K562 (cell line): ENCODE measurements around the gene LRP10. TPM values are rescaled to one million over a fixed set of nuclear protein-coding genes. Genes with fewer than 3 reads are reported as not detected.

ENCODE experiments used
- ATAC-seq: fragments of 200-7000 bp; cut with Tn5 transposase; 3 replicates; pipeline ENCODE4 v1.9.1; 2020; ENCODE audit warnings: moderate library complexity
- BruUV-seq: library from RNA; stranded (reverse); fragments of 400-500 nt; replicated peaks from 2 replicates; lab custom pipeline; 2021; lab: Mats Ljungman, UMichigan
- CTCF ChIA-PET: fragments of 300-600 bp; formaldehyde crosslinking; extraction: SDS; loops from one replicate; lab custom pipeline; 2021; ENCODE audit warnings: low intra/inter-chr PET ratio; lab: Yijun Ruan, JAX
- POLR2A ChIA-PET: fragments of 300-600, 350-650 bp; sonication (Branson Sonifier 250); formaldehyde crosslinking; extraction: SDS; loops from one replicate; lab custom pipeline; 2021; ENCODE audit warnings: antibody characterized with exemption, inconsistent platforms; lab: Yijun Ruan, JAX
- DNase-seq, 4 experiments: peaks; one replicate each; pipeline versions ENCODE4 v3.0.0 to v3.0.0-alpha.2; 2011 to 2018; ENCODE audit warnings: low spot score in 3 of 4, mixed read lengths in 3 of 4; ENCODE audit errors: extremely low read depth in 1 of 4
- FAIRE-seq: peaks from 2 replicates; lab custom pipeline; 2011; peaks lifted over from hg19 to GRCh38; lab: Jason Lieb, UNC
- H2AFZ ChIP-seq: 2 replicates; pipeline ENCODE4 v1.6.0; 2011; ENCODE audit warnings: low read depth, low read length, control low read depth, inconsistent platforms
- H3K27ac ChIP-seq: fragments of 200-600 bp; 3 replicates; pipeline ENCODE4 v1.8.0; 2011; ENCODE audit warnings: low read depth, mild to moderate bottlenecking, control low read depth, inconsistent platforms, low read length, moderate library complexity, mixed read lengths; ENCODE audit errors: extremely low read depth
- H3K27me3 ChIP-seq, 2 experiments: fragments of 300-600 bp in 1 of 2; 2 replicates in 1 of 2; 3 replicates in 1 of 2; pipeline versions ENCODE4 v1.6.0 to v1.8.0; 2011; ENCODE audit warnings: inconsistent platforms in 2 of 2, low read length in 2 of 2, mild to moderate bottlenecking in 1 of 2, mixed read lengths in 1 of 2, moderate library complexity in 1 of 2; ENCODE audit not compliant: control insufficient read depth in 2 of 2, insufficient read depth in 2 of 2
- H3K36me3 ChIP-seq: fragments of 300-600 bp; 3 replicates; pipeline ENCODE4 v1.8.0; 2011; ENCODE audit warnings: mild to moderate bottlenecking, low read length, inconsistent platforms; ENCODE audit not compliant: control insufficient read depth, insufficient read depth
- H3K4me1 ChIP-seq, 2 experiments: fragments of 200-600 bp in 1 of 2; replicated peaks in 1 of 2; 2 replicates in 1 of 2; 3 replicates in 1 of 2; pipeline versions ENCODE4 v1.5.1 to v1.8.0; 2011; ENCODE audit warnings: inconsistent platforms in 2 of 2, low read length in 2 of 2, mild to moderate bottlenecking in 1 of 2, mixed read lengths in 1 of 2, moderate library complexity in 1 of 2; ENCODE audit not compliant: control insufficient read depth in 2 of 2, insufficient read depth in 2 of 2
- H3K4me2 ChIP-seq: 2 replicates; pipeline ENCODE4 v1.6.1; 2011; ENCODE audit warnings: low read length, control low read depth, inconsistent platforms, mixed read lengths; ENCODE audit not compliant: insufficient read depth
- H3K4me3 ChIP-seq: fragments of 200-600 bp; sonication (generic), shearing (Covaris generic); 2 replicates; pipeline ENCODE4 v1.5.1; 2016; ENCODE audit warnings: control low read depth, inconsistent platforms
- H3K79me2 ChIP-seq: fragments of 200-600 bp; 3 replicates; pipeline ENCODE4 v1.8.0; 2011; ENCODE audit warnings: low read length, inconsistent platforms; ENCODE audit not compliant: control insufficient read depth, insufficient read depth
- H3K9ac ChIP-seq, 2 experiments: 2 replicates each; pipeline versions ENCODE4 v1.6.0 to v1.6.1; 2011; ENCODE audit warnings: low read depth in 2 of 2, low read length in 2 of 2, control low read depth in 1 of 2, inconsistent platforms in 1 of 2, mild to moderate bottlenecking in 1 of 2, mixed read lengths in 1 of 2; ENCODE audit not compliant: insufficient read depth in 1 of 2
- H3K9me1 ChIP-seq: one replicate; pipeline ENCODE4 v1.6.0; 2011; ENCODE audit warnings: inconsistent platforms, mild to moderate bottlenecking, low read length, moderate library complexity; ENCODE audit not compliant: control insufficient read depth, insufficient read depth
- H3K9me3 ChIP-seq: replicated peaks from 2 replicates; pipeline ENCODE4 v1.5.1; 2011; ENCODE audit warnings: low read depth, low read length, inconsistent platforms; ENCODE audit not compliant: control insufficient read depth, insufficient read depth
- H4K20me1 ChIP-seq: replicated peaks from 2 replicates; pipeline ENCODE4 v1.6.1; 2011; ENCODE audit warnings: low read length, inconsistent platforms, mixed read lengths; ENCODE audit not compliant: control insufficient read depth, insufficient read depth
- CHCHD3 ChIP-seq: fragments of 250-450 bp; sonication (Bioruptor Pico); IDR thresholded peaks from 2 replicates; pipeline ENCODE4 v2.1.2; 2022; ENCODE audit warnings: mild to moderate bottlenecking
- E4F1 ChIP-seq: fragments of 250-450 bp; sonication (Bioruptor Pico); IDR thresholded peaks from 2 replicates; pipeline ENCODE4 v1.5.0; 2021; ENCODE audit warnings: mild to moderate bottlenecking, borderline replicate concordance
- FOXM1 ChIP-seq, 2 experiments: fragments of 450-650 bp in 1 of 2; sonication (generic) in 1 of 2; formaldehyde crosslinking in 1 of 2; IDR thresholded peaks; 2 replicates each; pipeline versions ENCODE4 v1.6.1 to v1.9.0; 2017 to 2022; ENCODE audit warnings: low read depth in 2 of 2, mild to moderate bottlenecking in 2 of 2, missing genetic modification reagents in 1 of 2, moderate library complexity in 1 of 2
- MAFG ChIP-seq: fragments of 450-650 bp; conservative IDR thresholded peaks from 2 replicates; pipeline ENCODE4 v1.6.1; 2016; ENCODE audit warnings: missing genetic modification characterization, missing compliant biosample characterization
- MLLT1 ChIP-seq, 2 experiments: fragments of 450-650 bp; IDR thresholded peaks; 2 replicates each; pipeline ENCODE4 v1.6.1; 2016
- POU5F1 ChIP-seq: fragments of 150-350 bp; IDR thresholded peaks from 2 replicates; pipeline ENCODE4 v1.6.1; 2014; ENCODE audit warnings: borderline replicate concordance, low read length, low read depth, mild to moderate bottlenecking; ENCODE audit not compliant: partially characterized antibody
- RHOXF2B ChIP-seq: fragments of 250-450 bp; sonication (Bioruptor Pico); conservative IDR thresholded peaks from 2 replicates; pipeline ENCODE4 v1.5.1; 2021
- SNIP1 ChIP-seq: fragments of 450-650 bp; IDR thresholded peaks from 2 replicates; pipeline ENCODE4 v1.7.1; 2017; ENCODE audit warnings: low read depth, mild to moderate bottlenecking
- ZNF140 ChIP-seq: fragments of 250-450 bp; sonication (Bioruptor Pico); IDR thresholded peaks from 2 replicates; pipeline ENCODE4 v1.8.0; 2021; ENCODE audit warnings: moderate library complexity, mild to moderate bottlenecking, inconsistent platforms
- ZNF212 ChIP-seq: fragments of 450-650 bp; formaldehyde crosslinking; IDR thresholded peaks from 2 replicates; pipeline ENCODE4 v1.4.0; 2020; ENCODE audit warnings: mild to moderate bottlenecking
- ZNF76 ChIP-seq: fragments of 250-450 bp; sonication (Bioruptor Pico); IDR thresholded peaks from 2 replicates; pipeline ENCODE4 v1.4.0; 2020; ENCODE audit warnings: mild to moderate bottlenecking, moderate library complexity, borderline replicate concordance
- WGBS: fragments of 100-300 bp; shearing (Covaris generic); methylation state at CpG from one replicate; pipeline ENCODE4 v1.1.6; 2016; ENCODE audit warnings: low coverage, mixed read lengths; ENCODE audit not compliant: insufficient coverage; ENCODE audit errors: missing lambda C conversion rate; 5-methylcytosine and 5-hydroxymethylcytosine counted together
- in situ Hi-C: fragments of 300-500 bp; cut with MboI; formaldehyde crosslinking; loops from 4 replicates; pipeline ENCODE4 v1.15.0; 2018; ENCODE audit warnings: inconsistent platforms, mixed read lengths
- intact Hi-C: fragments of 100-400 bp; cut with micrococcal nuclease; formaldehyde crosslinking; loops from 2 replicates; pipeline ENCODE4 v1.14.2; 2022
- polyA plus RNA-seq, 8 experiments: library from polyadenylated mRNA; depleted of rRNA in 4 of 8; stranded (reverse) in 5 of 8; unstranded in 3 of 8; fragments of >200 nt; fragmentation: Nextera tagmentation in 2 of 8; fragmentation: Illumina TruSeq in 1 of 8; extraction: Ambion mirVana in 2 of 8; extraction: Trizol in 1 of 8; gene quantifications; 2 replicates each; pipeline versions ENCODE4 v1.2.1 to v1.2.3, GENCODE V29; 2011 to 2014; ENCODE audit warnings: inconsistent platforms in 1 of 8, missing spikeins in 1 of 8
- total RNA-seq, 7 experiments: library from RNA; depleted of rRNA in 6 of 7; stranded (reverse); fragments of >200 nt in 6 of 7; fragmentation: Illumina TruSeq in 2 of 7; extraction: Trizol in 2 of 7; gene quantifications; 2 replicates each; pipeline versions ENCODE4 v1.2.1 to v1.2.3, GENCODE V29; 2011 to 2021; ENCODE audit warnings: low replicate concordance in 1 of 7

LRP10 gene
- total and polyA plus RNA-seq, 9 of the 15 experiments (the other 6 are each of a cell fraction or from before 2014, with no cell fraction given): 1.3 to 45.5 (median 10.9) TPM

GRCh38 chr14:22906073-22906472, 34.5 kb downstream of the LRP10 start:
- ATAC-seq: no peak
- DNase-seq: no peak
- Histone ChIP-seq H3K27me3 (no peaks in the 10 kb centered on the region), H3K27ac (no peak overlapping the region), H3K4me3 (no peak overlapping the region), H3K9me1 (no peaks in the 10 kb centered on the region), H3K4me2 (no peak overlapping the region), H3K9ac (no peak overlapping the region), H3K4me1 (peaks cover 0 to 2% of the 10 kb centered on the region in 2 experiments; a peak in 1 of 5 replicates), H3K79me2 (peaks cover 8% of the 10 kb centered on the region; the same call in 2 of the 3 replicates), H3K36me3 (peaks cover 93% of the 10 kb centered on the region), H4K20me1 (no peaks in the 10 kb centered on the region), H2AFZ (no peak overlapping the region), H3K9me3 (no peaks in the 10 kb centered on the region)
- in situ Hi-C loops (no loop called here), intact Hi-C loops (no loop called here)
- 93% methylated on average over 20 of the region's 20 CpGs for WGBS
- no TSS peak for BruUV-seq
- no peak for TF ChIP-seq CHCHD3 (CRISPR knock-in tag)
- no peak for TF ChIP-seq ZNF212 (CRISPR knock-in tag)
- no peak for TF ChIP-seq RHOXF2B (CRISPR knock-in tag)
- TF ChIP-seq SNIP1: no peak
- no peak for TF ChIP-seq MAFG (tag)
- no peak for TF ChIP-seq MLLT1 (IDR thresholded peaks at IDR 0.05)
- no peak for TF ChIP-seq FOXM1 (IDR thresholded peaks at IDR 0.05; ENCODE audit: low read depth)
- no peak for TF ChIP-seq FOXM1 (CRISPR knock-in tag; IDR thresholded peaks at IDR 0.05; ENCODE audit: low read depth)
- TF ChIP-seq E4F1 (CRISPR knock-in tag): no peak
- no peak for TF ChIP-seq ZNF140
- no peak for TF ChIP-seq POU5F1
- no peak for TF ChIP-seq ZNF76 (CRISPR knock-in tag)
- ChIA-PET POLR2A (no interaction called here), CTCF (no interaction called here)
- FAIRE-seq: no peak
